SK-N-SH treated with all-trans-retinoic acid at 6 μM for 48 hours (cell line): ENCODE results near the gene SSR1.
A peak's percentile ranks its signal among the peaks of the same experiment; 100 is the strongest.

Source experiments
- ATAC-seq: fragments of 200-7000 bp; cut with Tn5 transposase; 3 replicates; pipeline ENCODE4 v1.9.1; 2020; ENCODE audit warnings: mild to moderate bottlenecking, moderate library complexity
- ARNTL ChIP-seq: fragments of 450-650 bp; formaldehyde crosslinking; IDR thresholded peaks from 2 replicates; pipeline ENCODE4 v1.5.0; 2020; ENCODE audit warnings: low read depth, mild to moderate bottlenecking, moderate library complexity, borderline replicate concordance
- BACH2 ChIP-seq: fragments of 250-450 bp; sonication (Bioruptor Pico); IDR thresholded peaks from 2 replicates; pipeline ENCODE4 v1.9.0; 2021; ENCODE audit warnings: mild to moderate bottlenecking, borderline replicate concordance
- CREB5 ChIP-seq: fragments of 250-450 bp; sonication (Bioruptor Pico); IDR thresholded peaks from 2 replicates; pipeline ENCODE4 v1.5.1; 2020; ENCODE audit warnings: low read depth, mild to moderate bottlenecking, moderate library complexity
- CSDC2 ChIP-seq: fragments of 250-450 bp; sonication (Bioruptor Pico); IDR thresholded peaks from 2 replicates; pipeline ENCODE4 v1.5.0; 2020; ENCODE audit warnings: mild to moderate bottlenecking, moderate library complexity
- CSRNP3 ChIP-seq: fragments of 250-450 bp; sonication (Bioruptor Pico); IDR thresholded peaks from 2 replicates; pipeline ENCODE4 v1.5.1; 2021; ENCODE audit warnings: mild to moderate bottlenecking, moderate library complexity
- ESRRG ChIP-seq: fragments of 250-450 bp; sonication (Bioruptor Pico); IDR thresholded peaks from 2 replicates; pipeline ENCODE4 v1.6.1; 2021; ENCODE audit warnings: mild to moderate bottlenecking
- GLIS3 ChIP-seq: fragments of 250-450 bp; sonication (Bioruptor Pico); IDR thresholded peaks from 2 replicates; pipeline ENCODE4 v1.5.0; 2020; ENCODE audit warnings: mild to moderate bottlenecking, moderate library complexity
- ISL1 ChIP-seq: fragments of 250-450 bp; sonication (Bioruptor Pico); IDR thresholded peaks from 2 replicates; pipeline ENCODE4 v2.1.2; 2022; ENCODE audit warnings: mild to moderate bottlenecking, moderate library complexity
- OSR1 ChIP-seq: fragments of 250-450 bp; sonication (Bioruptor Pico); IDR thresholded peaks from 2 replicates; pipeline ENCODE4 v1.8.0; 2022; ENCODE audit warnings: moderate library complexity, mild to moderate bottlenecking, inconsistent platforms
- PPARA ChIP-seq: fragments of 250-450 bp; sonication (Bioruptor Pico); IDR thresholded peaks from 2 replicates; pipeline ENCODE4 v1.5.0; 2020; ENCODE audit warnings: mild to moderate bottlenecking, borderline replicate concordance
- RARB ChIP-seq: fragments of 250-450 bp; sonication (Bioruptor Pico); IDR thresholded peaks from 2 replicates; pipeline ENCODE4 v1.8.0; 2021; ENCODE audit warnings: mild to moderate bottlenecking, moderate library complexity
- SNAI2 ChIP-seq: fragments of 250-450 bp; sonication (Bioruptor Pico); IDR thresholded peaks from 2 replicates; pipeline ENCODE4 v1.5.0; 2020; ENCODE audit warnings: mild to moderate bottlenecking, moderate library complexity
- TCF4 ChIP-seq: fragments of 250-450 bp; sonication (Bioruptor Pico); IDR thresholded peaks from 2 replicates; pipeline ENCODE4 v1.8.0; 2021; ENCODE audit warnings: mild to moderate bottlenecking, moderate library complexity, borderline replicate concordance
- TOX ChIP-seq: fragments of 250-450 bp; sonication (Bioruptor Pico); IDR thresholded peaks from 2 replicates; pipeline ENCODE4 v1.8.0; 2021; ENCODE audit warnings: mild to moderate bottlenecking, moderate library complexity, borderline replicate concordance
- ZC3H10 ChIP-seq: fragments of 250-450 bp; sonication (Bioruptor Pico); IDR thresholded peaks from 2 replicates; pipeline ENCODE4 v1.5.1; 2021; ENCODE audit warnings: mild to moderate bottlenecking, moderate library complexity
- ZFP3 ChIP-seq: fragments of 250-450 bp; sonication (Bioruptor Pico); IDR thresholded peaks from 2 replicates; pipeline ENCODE4 v1.5.0; 2020; ENCODE audit warnings: mild to moderate bottlenecking, moderate library complexity
- ZFP30 ChIP-seq: fragments of 450-650 bp; formaldehyde crosslinking; IDR thresholded peaks from 2 replicates; pipeline ENCODE4 v1.5.0; 2022; ENCODE audit warnings: mild to moderate bottlenecking, moderate library complexity
- ZNF565 ChIP-seq: fragments of 450-650 bp; formaldehyde crosslinking; conservative IDR thresholded peaks from 2 replicates; pipeline ENCODE4 v1.5.0; 2020; ENCODE audit warnings: low read depth, mild to moderate bottlenecking, moderate library complexity
- ZNF70 ChIP-seq: fragments of 450-650 bp; formaldehyde crosslinking; IDR thresholded peaks from 2 replicates; pipeline ENCODE4 v1.5.0; 2020; ENCODE audit warnings: mild to moderate bottlenecking, moderate library complexity
- TF ChIP-seq, protein P1 (sequence below): fragments of 250-450 bp; sonication (Bioruptor Pico); IDR thresholded peaks from 2 replicates; pipeline ENCODE4 v1.8.0; 2021; ENCODE audit warnings: low read depth, mild to moderate bottlenecking, moderate library complexity, borderline replicate concordance
- TF ChIP-seq, protein P2 (sequence below): fragments of 250-450 bp; sonication (Bioruptor Pico); IDR thresholded peaks from 2 replicates; pipeline ENCODE4 v1.8.0; 2020; ENCODE audit warnings: mild to moderate bottlenecking, moderate library complexity, borderline replicate concordance

Gene SSR1

GRCh38 chr6:7311917-7312615 lies 933 bp downstream of the SSR1 start:
- ATAC-seq = peak; percentile 20; the same call in 2 of the 3 replicates
- TF ChIP-seq TOX (CRISPR knock-in tag) = no peak
- no peak for TF ChIP-seq ISL1 (CRISPR knock-in tag)
- no peak for TF ChIP-seq PPARA (CRISPR knock-in tag)
- no peak for TF ChIP-seq TCF4
- no peak for TF ChIP-seq ZFP3 (CRISPR knock-in tag)
- TF ChIP-seq OSR1 (CRISPR knock-in tag) = no peak

DNA sequence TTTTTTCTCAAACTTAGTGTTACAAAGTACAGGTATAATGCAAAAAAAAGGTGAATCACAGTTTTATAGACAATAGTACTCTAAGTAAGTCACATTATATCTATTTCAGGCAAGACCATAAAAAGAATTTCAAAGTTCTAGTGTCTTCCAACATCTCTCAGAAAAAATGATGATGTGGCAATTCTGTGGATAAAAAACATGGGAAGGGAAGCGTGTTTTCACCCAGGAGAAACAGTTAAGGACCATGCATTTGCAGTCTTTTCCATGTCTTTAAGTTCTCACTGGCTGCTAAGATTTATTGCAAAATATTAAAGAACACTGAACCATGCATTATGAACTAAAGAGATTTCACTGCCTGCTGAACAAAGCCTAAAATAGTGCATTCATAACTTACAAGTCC lies 1.8 kb downstream of the SSR1 start:
- no peak for ATAC-seq
- no peak for TF ChIP-seq CSDC2 (CRISPR knock-in tag)
- no peak for TF ChIP-seq OSR1 (CRISPR knock-in tag)
- TF ChIP-seq ARNTL (CRISPR knock-in tag) = no peak
- TF ChIP-seq, protein P1, sequence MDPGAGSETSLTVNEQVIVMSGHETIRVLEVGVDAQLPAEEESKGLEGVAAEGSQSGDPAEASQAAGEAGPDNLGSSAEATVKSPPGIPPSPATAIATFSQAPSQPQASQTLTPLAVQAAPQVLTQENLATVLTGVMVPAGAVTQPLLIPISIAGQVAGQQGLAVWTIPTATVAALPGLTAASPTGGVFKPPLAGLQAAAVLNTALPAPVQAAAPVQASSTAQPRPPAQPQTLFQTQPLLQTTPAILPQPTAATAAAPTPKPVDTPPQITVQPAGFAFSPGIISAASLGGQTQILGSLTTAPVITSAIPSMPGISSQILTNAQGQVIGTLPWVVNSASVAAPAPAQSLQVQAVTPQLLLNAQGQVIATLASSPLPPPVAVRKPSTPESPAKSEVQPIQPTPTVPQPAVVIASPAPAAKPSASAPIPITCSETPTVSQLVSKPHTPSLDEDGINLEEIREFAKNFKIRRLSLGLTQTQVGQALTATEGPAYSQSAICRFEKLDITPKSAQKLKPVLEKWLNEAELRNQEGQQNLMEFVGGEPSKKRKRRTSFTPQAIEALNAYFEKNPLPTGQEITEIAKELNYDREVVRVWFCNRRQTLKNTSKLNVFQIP (CRISPR knock-in tag) = no peak
- no peak for TF ChIP-seq ESRRG (CRISPR knock-in tag)
- no peak for TF ChIP-seq ZNF70 (CRISPR knock-in tag)
- no peak for TF ChIP-seq TOX (CRISPR knock-in tag)
- no peak for TF ChIP-seq BACH2 (CRISPR knock-in tag)
- TF ChIP-seq PPARA (CRISPR knock-in tag) = no peak
- TF ChIP-seq CSRNP3 = no peak
- no peak for TF ChIP-seq ZC3H10 (CRISPR knock-in tag)
- TF ChIP-seq CREB5 = no peak
- no peak for TF ChIP-seq GLIS3 (CRISPR knock-in tag)
- TF ChIP-seq SNAI2 (CRISPR knock-in tag) = no peak
- no peak for TF ChIP-seq ISL1 (CRISPR knock-in tag)
- no peak for TF ChIP-seq ZFP30 (CRISPR knock-in tag)
- no peak for TF ChIP-seq ZFP3 (CRISPR knock-in tag)
- no peak for TF ChIP-seq RARB (CRISPR knock-in tag)

- ATAC-seq = no peak
These were observed 3.9 kb downstream of the SSR1 start for GRCh38 chr6:7309050-7309449.

DNA sequence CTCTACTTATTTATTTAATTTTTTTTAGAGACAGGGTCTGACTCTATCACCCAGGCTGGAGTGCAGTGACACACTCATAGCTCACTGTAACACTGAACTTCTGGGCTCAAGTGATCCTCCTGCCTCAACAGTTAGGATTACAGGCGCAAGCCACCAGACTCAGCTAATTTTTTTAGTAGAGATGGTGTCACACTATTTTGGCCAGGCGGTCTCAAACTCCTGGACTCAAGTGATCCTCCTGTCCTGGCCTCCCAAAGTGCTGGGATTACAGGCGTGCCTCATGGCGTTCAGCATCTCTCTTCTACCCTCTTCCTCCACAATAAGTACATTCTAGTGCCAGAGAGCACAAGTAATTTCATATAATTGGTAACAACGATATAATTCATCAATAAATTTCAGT lies 5.5 kb downstream of the SSR1 start:
- ATAC-seq = no peak
- no peak for TF ChIP-seq ZNF565 (CRISPR knock-in tag)
- TF ChIP-seq ZFP3 (CRISPR knock-in tag) = no peak
- TF ChIP-seq BACH2 (CRISPR knock-in tag) = no peak
- TF ChIP-seq CSDC2 (CRISPR knock-in tag) = no peak
- TF ChIP-seq CSRNP3 = no peak
- TF ChIP-seq, protein P2, sequence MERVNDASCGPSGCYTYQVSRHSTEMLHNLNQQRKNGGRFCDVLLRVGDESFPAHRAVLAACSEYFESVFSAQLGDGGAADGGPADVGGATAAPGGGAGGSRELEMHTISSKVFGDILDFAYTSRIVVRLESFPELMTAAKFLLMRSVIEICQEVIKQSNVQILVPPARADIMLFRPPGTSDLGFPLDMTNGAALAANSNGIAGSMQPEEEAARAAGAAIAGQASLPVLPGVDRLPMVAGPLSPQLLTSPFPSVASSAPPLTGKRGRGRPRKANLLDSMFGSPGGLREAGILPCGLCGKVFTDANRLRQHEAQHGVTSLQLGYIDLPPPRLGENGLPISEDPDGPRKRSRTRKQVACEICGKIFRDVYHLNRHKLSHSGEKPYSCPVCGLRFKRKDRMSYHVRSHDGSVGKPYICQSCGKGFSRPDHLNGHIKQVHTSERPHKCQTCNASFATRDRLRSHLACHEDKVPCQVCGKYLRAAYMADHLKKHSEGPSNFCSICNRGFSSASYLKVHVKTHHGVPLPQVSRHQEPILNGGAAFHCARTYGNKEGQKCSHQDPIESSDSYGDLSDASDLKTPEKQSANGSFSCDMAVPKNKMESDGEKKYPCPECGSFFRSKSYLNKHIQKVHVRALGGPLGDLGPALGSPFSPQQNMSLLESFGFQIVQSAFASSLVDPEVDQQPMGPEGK (CRISPR knock-in tag) = no peak

More at GRCh38 chr6:7309050-7309449, 3.9 kb downstream of the SSR1 start:
- no peak for TF ChIP-seq OSR1 (CRISPR knock-in tag)
- TF ChIP-seq ZNF565 (CRISPR knock-in tag) = no peak
- no peak for TF ChIP-seq CSRNP3
- no peak for TF ChIP-seq GLIS3 (CRISPR knock-in tag)
